Measurements from ENCODE around the gene TPM4. TPM values are rescaled to one million over a fixed set of nuclear protein-coding genes. Genes with fewer than 3 reads are reported as not detected.
"Not testable (repeated sequence)": the region's sequence is repeated elsewhere in the genome, so short reads cannot be mapped to it uniquely, and the experiment has no call there.

Gene TPM4
- total RNA-seq, 1 donor from 2014 or later: 619 TPM

DNA sequence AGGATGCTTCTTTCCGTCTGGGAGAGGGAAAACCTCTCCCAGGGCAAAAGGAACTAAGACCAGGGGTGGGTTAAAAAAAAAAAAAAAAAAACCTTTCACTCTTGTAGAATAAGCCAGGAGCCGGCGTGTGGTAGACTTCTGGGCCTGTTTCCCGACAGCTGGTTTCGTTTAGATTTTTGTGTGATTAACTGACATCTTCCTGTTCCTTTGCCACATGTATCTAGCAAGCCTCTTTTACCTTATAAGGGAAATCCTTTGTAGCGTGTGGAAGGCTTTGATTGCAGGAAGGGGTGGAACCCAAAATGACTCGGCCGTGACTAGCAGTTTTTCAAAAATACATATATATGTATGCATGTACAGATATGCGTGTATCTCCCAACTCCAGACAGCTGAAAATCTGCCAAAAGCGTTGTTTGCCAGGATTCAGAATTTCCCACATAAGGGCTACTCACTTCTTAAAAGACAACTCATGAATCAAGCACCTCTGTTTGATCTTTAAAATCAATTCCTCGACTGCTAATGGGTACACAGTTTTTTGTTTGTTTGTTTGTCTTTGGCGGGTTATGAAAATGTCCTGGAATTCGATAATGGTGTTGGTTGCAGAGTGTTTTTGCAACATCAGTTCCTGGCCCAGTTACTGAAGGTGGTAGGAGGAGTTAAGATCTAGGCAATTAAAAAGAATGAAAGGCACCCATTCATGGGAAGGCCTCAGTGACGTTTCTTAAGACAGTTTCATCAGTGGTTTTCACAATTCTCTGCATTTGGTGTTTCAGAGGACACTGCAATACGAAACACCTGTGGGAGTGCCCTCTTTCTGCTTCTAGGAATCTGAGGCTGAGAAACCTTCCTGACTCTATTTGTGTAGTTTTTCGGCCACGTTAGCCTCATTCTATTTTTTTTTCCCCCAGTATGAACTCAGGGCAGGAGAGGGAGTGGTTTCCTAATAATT, 2.7 kb downstream of the TPM4 start:
- DNase-seq (ENCODE audit: low spot score in 2 of 2): peak in 1 of 2 donors; percentile 94
- Histone ChIP-seq H3K4me3 (peak overlapping the region; percentile 94 to 95), H3K27me3 (no peaks in the 10 kb centered on the region), H3K36me3 (peaks cover 38 to 62% of the 10 kb centered on the region in 2 donors), H3K4me1 (peaks cover 10 to 46% of the 10 kb centered on the region in 2 donors), H3K27ac (peak overlapping the region; percentile 99 to 100), H3K9me3 (no peaks in the 10 kb centered on the region)
- TF ChIP-seq, protein P1, sequence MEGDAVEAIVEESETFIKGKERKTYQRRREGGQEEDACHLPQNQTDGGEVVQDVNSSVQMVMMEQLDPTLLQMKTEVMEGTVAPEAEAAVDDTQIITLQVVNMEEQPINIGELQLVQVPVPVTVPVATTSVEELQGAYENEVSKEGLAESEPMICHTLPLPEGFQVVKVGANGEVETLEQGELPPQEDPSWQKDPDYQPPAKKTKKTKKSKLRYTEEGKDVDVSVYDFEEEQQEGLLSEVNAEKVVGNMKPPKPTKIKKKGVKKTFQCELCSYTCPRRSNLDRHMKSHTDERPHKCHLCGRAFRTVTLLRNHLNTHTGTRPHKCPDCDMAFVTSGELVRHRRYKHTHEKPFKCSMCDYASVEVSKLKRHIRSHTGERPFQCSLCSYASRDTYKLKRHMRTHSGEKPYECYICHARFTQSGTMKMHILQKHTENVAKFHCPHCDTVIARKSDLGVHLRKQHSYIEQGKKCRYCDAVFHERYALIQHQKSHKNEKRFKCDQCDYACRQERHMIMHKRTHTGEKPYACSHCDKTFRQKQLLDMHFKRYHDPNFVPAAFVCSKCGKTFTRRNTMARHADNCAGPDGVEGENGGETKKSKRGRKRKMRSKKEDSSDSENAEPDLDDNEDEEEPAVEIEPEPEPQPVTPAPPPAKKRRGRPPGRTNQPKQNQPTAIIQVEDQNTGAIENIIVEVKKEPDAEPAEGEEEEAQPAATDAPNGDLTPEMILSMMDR (IDR thresholded peaks at IDR 0.05): no peak
- intact Hi-C loops (cut with DNase I): loop anchor here (1.0 kb wide), 1 partner anchor 12 kb away; no protein-coding TSS in a partner anchor

GRCh38 chr19:16084067-16084685, 7.9 kb downstream of the TPM4 start:
- Histone ChIP-seq H3K36me3 (peaks cover 89 to 92% of the 10 kb centered on the region in 2 donors), H3K27ac (peak overlapping the region; percentile 31 to 49)
- intact Hi-C loops (cut with DNase I): no loop called here

DNA sequence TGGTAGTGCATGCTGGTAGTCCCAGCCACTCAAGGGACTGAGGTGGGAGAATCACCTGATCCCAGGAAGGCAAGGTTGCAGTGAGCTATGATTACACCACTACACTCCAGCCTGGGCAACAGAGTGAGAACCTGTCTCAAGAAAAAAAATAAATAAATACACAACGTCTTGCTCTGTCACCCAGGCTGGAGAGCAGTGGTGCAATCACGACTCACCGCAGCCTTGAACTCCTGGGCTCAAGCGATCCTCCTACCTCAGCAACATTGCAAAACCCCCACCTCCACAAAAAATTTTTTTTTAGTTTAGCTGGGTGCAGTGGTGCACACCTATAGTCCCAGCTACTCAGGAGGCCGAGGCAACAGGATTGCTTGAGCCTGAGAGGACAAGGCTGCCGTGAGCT, 8.8 kb downstream of the TPM4 start:
- H3K4me1 ChIP-seq: peaks cover 19 to 58% of the 10 kb centered on the region in 2 donors
- TF ChIP-seq, protein P1 (IDR thresholded peaks at IDR 0.05): no peak
- H3K36me3 ChIP-seq: peaks cover 98 to 100% of the 10 kb centered on the region in 2 donors
- no peak overlapping the region for H3K4me3 ChIP-seq
- no peaks in the 10 kb centered on the region for H3K27me3 ChIP-seq
- H3K9me3 ChIP-seq: no peaks in the 10 kb centered on the region
- peak overlapping the region in 1 of 2 donors; percentile 49 for H3K27ac ChIP-seq
- no peak for DNase-seq (ENCODE audit: low spot score in 2 of 2)
- intact Hi-C loops (cut with DNase I): no loop called here

More at GRCh38 chr19:16084067-16084685, 7.9 kb downstream of the TPM4 start:
- peaks cover 23 to 65% of the 10 kb centered on the region in 2 donors for H3K4me1 ChIP-seq
- TF ChIP-seq, protein P1 (IDR thresholded peaks at IDR 0.05): no peak
- H3K27me3 ChIP-seq: no peaks in the 10 kb centered on the region
- no peak overlapping the region for H3K4me3 ChIP-seq
- no peak for DNase-seq (ENCODE audit: low spot score in 2 of 2)
- no peaks in the 10 kb centered on the region for H3K9me3 ChIP-seq

DNA sequence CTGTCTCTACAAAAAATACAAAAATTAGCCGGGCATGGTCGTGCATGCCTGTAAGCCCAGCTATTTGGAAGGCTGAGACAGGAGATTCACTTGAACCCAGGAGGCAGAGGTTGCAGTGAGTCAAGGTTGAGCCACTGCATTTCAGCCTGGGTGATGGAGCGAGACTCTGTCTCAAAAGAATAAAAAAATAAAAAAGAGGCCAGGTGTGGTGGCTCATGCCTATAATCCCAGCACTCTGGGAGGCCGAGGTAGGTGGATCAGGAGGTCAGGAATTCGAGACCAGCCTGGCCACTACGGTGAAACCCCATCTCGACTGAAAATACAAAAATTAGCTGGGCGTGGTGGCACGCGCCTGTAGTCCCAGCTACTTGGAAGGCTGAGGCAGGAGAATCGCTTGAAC, 11.1 kb downstream of the TPM4 start:
- Histone ChIP-seq H3K36me3 (peaks cover 99 to 100% of the 10 kb centered on the region in 2 donors), H3K4me1 (peaks cover 13 to 35% of the 10 kb centered on the region in 2 donors), H3K27ac (peak overlapping the region; percentile 37 to 52)
- H3K9me3 ChIP-seq; intact Hi-C loops (cut with DNase I); DNase-seq (ENCODE audit: low spot score in 2 of 2); H3K27me3 ChIP-seq; H3K4me3 ChIP-seq: not testable (repeated sequence)

DNA sequence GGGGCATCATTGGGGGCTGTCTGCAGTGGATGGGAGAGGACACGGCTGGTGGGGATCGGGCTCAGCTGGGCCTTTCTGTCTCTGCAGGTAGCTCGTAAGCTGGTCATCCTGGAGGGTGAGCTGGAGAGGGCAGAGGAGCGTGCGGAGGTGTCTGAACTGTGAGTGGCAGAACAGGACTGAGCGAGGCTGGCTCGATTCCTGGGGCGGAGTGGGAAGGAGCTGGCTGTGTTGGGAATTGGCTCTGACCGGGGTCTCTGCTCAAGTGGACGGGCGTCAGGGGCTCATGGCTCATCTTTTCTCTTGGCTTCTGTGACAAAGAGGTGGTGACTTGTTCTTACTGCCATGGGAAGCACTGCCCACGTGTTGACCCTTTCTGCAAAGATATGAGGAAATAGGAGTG, 11.6 kb downstream of the TPM4 start:
- Histone ChIP-seq H3K4me1 (peaks cover 13 to 33% of the 10 kb centered on the region in 2 donors), H3K4me3 (no peak overlapping the region), H3K27ac (peak overlapping the region; percentile 37 to 52), H3K36me3 (peaks cover 100% of the 10 kb centered on the region in 2 donors), H3K27me3 (no peaks in the 10 kb centered on the region), H3K9me3 (no peaks in the 10 kb centered on the region)
- intact Hi-C loops (cut with DNase I): no loop called here
- DNase-seq (ENCODE audit: low spot score in 2 of 2): peak in 1 of 2 donors; percentile 67
- TF ChIP-seq, protein P1 (IDR thresholded peaks at IDR 0.05): no peak
